ENCODE data around the gene NME7.

GRCh38 chr1:169361281-169361680, 6.3 kb downstream of the NME7 start:
- TF ChIP-seq POLR2A (IDR thresholded peaks at IDR 0.05) (no peak), CTCF (IDR thresholded peaks at IDR 0.05) (no peak)
